Activated CD8-positive, alpha-beta memory T cell treated with anti-CD3 and anti-CD28 coated beads, Interleukin-2, amount 50 U/mL, for 4 hours (primary cell): ENCODE results near the gene KLF9.

Experiments
- DNase-seq: peaks from one replicate; pipeline ENCODE4 v3.0.0-alpha.2; 2020

The KLF9 gene

DNA sequence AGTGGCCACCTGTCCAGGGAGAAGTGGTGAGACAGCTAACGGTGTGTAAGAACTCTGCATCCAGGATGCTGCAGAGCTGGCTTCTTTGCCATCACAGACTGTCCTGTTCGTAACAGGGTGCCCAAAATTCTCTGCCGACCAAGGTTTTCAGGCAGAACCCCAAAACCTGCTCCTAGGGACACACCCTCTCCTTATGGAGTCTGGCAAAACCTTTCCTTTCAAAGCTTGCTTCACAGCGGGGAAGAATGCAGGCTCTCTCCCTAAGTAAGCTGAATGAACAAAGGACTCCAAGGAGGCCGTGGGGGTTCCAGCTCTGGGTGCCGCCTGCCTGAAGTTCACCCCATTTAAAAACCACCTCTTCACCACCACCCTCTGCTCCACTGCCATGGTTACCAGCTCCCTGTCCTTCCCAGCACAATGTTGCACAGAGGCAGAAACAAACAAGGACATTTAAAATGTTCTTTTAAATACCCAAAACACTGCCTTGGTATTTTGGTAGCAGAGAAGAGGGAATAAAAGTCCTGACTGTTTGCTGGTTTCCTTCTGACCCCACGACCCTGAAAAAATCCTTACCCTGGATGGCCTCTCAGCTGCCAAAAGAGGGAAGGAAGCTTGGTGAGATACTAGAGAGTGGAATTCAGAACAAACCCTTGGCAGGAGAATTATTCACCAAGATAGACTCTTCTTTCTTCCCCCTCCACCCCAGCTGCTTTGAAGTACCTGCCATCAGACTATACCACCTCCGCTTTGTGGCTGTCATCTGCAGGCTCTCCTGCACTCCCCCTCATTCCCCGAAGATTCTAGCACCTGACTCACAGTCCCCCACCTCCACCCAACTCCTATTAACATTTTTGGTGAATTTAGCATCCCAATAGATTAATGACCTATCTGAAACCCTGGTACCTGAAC lies 7.1 kb upstream of the KLF9 start:
- DNase-seq, result peak; percentile 64

DNA sequence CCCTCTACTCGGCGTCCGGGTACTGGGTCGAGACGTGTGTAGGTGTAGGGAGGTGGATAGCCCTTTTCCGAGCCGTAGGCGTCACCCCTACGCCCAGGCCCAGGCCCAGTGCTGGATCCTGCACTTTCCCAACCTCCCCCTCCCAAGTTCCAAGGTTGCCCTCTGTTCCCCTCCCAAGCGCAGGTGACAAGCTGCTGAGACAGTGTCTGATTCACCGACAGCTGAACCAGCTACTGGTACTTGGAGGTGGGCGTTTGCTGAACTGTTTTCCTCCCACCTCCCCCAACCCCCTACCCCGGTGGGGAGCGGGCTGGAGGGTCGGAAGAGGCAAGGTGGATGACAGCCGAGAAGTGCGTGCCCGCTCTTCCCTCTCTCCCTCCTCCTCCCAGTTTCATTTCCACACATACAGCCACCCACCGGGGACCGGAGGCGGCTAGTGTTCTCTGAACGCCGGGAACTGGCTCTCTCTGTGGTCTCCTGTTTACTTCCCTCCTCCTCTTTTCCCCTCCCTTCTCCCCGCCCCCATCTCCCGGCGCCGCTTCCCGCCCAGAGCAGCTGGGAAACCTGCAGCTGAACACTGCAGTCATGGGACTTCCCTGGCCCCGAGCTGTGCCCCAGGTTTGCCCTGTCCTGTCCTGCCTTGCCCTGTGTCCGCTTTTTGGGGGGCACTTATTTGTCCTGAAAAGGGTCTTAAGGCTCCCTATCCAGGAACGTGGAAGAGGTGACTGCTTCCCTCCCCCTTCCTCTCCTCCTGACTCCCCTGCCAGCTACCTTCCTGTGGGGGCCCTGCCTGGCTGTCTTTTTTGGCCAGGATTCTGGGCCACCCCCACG lies 6.2 kb upstream of the KLF9 start:
- peak; percentile 68 for DNase-seq

DNA sequence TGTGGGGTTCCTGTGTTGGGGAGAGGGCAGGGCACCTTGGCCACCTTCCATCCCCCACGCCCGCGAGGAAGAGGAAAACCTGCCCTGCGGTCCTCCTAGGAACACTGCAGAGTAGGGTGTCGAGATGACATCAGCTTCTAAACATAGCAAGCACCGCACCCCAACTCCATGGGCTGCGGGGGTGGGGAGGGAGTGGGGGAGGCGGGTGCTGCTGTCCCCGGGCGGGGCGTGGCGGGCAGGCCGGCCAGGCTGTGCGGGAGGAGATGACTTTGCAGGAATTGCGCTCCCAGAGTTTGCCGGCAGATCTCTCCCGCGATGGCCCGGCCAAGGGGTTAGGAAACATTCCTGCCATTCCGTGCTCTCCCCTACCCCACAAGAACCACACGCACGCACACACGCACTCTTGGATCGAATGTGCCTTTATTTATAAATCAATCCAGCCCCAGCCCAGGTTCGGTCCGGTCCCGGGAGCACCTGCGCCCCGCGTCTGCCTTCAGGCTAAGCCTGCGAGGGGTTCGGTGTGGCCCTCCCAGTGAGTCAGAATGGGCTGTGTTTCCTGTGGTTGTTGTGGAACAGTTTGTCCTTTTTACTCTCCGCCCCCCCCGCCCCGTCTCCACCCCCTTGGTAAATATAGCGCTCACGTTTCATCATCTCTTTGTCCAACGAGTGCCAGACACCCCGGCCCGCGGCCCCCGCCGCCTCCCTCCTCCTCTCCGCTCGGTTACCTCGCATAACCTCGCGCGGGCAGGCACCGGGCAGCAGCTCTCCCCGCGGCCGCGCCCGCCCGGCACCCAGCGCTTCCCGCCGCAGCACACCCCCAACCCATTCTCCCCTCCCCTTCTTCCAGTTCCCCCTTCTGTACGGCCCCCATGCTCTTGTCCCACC lies 5.3 kb upstream of the KLF9 start:
- DNase-seq, result peak; percentile 86

DNA sequence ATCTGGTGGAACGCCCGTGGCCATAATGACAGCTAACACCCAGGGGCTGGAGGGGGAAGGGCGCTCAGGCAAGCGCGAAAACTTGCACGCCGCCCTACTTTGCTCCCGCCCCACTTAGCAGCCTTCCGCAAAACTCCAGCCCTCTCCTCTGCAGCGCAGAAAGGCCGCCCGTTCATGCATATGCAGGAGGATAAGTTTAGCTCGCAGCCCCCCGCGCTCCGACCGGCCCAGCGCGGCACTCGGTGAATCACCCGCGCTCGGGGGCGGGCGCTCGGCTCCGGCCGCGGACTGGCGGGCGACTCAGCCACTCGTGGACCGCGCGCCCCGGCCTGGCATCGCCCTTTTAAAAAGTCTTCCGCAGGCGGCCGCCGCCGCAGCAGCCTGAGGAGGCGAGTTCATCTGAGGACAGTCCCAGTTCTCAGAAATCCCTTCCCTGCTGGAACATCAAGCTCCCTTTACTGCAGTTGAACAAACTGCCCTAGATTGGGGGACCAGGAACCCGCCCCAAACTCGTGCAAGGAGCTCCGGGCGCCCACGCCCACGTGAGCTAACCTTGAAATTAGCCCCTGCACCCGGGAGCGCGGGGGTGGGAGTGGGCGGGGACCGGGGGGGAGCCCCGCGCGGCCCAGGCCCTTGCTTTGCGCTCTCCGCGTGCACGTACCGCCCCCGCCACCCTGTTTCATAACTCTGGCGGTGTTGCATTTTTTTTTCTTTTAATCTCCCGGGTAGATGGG lies 4.5 kb upstream of the KLF9 start:
- peak; percentile 91 for DNase-seq

DNA sequence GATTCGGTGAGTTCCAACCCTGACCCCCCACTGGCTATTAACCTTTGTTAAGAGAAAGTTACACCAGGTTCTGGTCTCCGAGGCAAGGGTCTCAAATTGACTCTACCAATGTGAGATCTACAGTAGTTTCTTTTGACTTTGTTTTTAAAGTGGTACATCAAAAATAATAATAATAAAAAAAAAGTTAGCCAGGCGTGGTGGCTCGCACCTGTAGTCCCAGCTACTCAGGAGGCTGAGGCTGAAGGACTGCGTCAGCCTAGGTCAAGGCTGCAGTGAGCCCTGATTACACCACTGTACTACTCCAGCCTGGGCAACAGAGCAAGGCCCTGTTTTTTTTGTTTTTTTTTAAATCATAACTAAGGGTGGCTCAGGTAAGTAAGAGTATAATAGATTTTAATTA lies 1.0 kb upstream of the KLF9 start:
- no peak for DNase-seq

DNA sequence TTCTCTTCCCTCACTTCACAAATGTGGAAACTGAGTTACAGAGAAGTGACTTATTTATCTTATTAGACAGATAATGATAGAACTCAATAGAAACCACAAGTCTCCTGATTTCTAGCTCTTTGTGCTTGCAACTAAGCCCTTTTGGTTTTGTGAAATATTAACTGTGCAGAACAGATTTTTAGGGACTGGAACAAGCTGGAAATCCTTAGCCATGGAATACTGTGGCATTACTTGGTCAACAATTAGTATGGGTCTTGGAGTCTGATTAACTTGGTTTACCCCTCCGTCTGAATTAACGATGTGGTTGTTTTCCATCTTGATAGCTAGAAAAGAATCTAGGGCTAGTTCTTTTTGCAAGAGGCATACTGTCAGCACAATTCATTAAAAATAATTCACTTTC lies 584 bp upstream of the KLF9 start:
- no peak for DNase-seq

DNA sequence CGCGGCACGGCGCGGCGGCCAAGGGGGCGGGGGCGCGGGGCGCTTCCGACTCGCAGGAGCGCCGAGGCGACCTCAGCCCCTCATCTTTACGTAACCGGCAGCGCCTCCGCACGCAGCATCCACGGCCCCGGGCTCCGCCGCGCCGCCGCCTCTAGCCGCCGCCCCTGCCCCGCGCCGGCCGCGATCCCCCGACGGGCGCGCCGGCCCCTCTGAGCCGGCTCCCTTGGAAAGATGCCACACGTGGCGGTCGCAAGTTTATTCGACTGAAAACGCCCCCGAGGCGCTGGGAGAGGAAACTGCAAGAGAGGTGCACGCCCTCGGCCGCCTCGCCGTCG lies 1.0 kb downstream of the KLF9 start:
- peak; percentile 67 for DNase-seq

DNA sequence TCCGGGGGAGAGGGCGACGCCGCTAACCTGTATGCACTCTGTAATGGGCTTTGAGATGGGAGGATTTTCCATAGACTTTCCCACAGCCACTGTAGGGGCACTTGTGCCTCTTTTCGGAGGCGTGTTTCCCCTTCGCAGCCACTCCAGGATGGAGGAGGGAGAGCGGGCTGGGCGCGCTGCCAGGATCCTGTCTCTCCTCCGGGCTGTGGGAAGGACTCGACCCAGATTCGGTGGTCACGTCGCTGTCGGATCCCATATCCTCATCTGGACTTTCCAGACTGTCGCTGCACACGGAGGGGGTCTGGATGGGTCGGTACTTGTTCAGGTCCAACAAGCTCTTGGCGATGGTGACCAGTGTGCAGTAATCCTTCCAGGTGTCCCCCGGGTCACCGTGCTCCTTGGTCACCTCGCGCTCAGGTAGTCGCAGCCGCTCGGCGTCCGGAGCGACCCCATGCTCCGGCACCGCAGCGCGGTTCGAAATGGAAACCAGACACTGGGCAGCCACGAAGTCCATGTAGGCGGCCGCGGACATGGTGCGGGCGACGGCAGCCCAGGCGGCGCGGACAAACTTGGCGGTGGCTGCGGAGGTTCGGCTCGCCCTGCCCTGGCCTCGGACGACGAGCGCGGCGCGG lies 1.5 kb downstream of the KLF9 start:
- peak; percentile 31 for DNase-seq

DNA sequence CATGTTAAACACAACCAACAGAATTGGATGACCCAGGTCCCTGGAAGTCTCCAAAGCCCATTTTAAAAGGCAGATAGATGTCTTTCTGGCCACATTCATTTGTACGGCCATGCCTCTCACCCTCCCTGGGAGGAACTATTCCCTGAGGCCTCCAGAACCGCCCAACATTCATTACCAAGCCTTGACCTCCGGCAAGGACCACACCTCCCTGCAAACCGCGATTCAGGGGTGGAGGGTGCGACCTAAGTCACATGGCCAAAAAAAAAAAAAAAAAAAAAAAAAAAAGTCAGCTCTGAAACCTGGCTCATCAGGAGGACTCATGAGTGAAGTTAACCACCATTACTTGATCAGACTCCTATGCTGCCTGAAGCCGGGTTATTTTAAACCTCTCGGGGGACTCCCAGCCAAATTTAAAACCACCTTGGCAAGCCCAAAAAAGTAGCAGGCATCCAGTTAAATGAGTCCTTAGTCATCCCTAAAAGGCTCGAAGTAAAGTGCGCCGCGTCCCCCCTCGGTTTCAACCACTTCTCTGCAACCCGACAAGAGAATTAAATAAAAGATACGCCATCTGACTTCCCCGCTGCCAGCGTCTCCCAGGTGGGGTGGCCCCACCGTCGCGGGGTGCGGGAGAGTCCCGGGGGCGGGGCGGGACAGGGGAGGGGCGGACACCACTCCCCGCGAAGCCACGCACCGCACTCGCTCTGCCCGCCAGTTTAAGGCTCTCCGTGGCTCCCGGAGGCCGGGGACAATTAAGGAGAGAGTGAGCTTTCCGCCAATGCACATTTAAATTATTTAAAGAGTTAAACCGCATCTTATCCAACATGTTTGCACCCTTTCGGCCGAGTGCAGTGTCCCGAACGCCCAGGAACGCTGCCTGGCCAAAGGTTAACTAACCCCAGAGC lies 2.3 kb downstream of the KLF9 start:
- DNase-seq, result peak; percentile 67

DNA sequence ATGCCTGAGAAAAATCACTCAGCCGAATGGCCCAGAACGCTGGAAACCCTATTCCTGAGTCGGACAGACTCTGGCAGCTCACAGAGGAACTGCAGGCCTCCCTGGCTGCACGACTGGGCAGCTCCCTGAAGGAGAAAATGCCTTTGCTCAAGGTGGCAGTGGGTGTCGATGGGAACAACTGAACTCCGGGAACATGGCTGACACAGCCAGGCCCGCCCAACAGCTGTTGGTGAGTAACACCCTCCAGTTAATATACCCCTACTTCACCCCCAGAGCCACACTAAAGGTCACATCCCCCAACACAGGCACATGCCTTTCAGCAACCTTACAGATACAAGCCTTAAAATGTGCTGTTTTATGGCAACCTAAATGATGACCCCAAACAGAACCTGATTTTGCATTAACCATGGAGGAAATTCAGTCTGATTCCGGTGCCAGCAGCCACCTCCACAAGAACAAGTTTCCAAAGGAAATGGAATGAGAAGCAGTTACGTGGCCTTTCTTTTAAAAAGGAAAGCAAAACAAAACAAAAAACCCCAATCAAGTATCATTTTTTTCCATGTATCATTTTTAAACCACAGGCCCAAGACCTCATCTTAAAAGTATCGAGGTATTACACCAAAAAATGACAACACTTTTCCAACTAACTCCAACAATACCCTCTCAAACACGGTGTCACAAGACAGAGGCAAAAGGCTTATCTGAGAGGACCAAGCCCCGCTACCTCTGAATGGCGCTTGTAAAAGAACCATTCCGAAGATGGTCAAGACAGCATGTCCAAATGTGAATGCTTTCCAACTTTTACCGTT lies 3.1 kb downstream of the KLF9 start:
- peak; percentile 64 for DNase-seq

DNA sequence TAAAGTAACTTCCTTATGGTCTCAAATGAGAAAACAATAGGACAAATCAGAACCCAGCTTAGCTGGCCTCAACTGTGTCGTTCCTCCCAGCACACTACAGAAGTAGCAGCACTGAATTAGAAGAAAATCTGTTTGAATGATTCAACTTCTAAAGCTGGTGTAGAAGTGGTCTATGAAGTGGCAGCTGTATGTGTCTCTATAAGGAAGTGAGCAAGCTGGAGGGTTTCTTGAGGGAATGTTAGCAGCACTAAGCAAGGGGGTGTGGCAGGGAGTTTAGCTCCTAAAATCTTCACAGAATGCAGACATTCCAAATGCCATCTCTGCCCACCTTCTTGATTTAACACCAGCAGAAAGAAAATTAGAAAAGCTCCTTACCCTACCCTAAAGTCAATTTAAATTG lies 4.1 kb downstream of the KLF9 start:
- DNase-seq, result no peak

DNA sequence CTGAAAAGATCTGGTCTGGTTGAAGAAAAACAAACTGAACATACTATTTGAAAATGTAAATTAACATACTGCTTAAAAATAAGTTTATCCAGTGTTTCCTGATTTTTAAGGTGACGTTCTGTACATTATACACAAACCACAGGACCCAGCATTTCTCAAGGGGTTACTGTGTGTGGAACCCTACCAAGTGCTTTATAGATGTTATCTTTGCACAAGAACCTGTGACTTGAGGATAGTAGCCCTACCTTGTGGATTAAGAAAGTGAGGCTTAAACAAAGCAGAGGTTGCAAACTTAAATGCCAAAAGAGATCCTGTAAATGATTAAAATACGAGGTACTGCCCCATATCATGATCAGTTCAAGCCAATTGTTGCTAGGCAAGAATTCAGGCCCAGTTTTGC lies 4.7 kb downstream of the KLF9 start:
- no peak for DNase-seq

DNA sequence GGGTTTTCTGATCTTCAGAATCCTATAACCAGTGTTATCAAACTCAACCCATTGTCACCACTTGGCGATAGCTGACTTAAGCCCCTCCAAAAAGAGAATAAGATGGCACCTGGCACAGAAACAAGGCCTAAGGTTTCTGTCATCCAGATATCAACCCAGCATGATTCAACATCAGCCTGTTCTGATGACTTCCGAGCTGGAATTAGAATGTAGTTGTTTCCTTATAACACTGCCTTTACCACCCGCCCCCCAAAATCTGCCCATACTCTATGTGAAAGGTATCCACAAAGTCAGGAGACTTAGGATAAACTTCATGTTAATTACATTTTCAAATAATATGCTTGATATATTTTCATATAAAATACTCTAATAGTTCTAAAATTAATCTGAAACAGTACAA lies 5.2 kb downstream of the KLF9 start:
- no peak for DNase-seq

DNA sequence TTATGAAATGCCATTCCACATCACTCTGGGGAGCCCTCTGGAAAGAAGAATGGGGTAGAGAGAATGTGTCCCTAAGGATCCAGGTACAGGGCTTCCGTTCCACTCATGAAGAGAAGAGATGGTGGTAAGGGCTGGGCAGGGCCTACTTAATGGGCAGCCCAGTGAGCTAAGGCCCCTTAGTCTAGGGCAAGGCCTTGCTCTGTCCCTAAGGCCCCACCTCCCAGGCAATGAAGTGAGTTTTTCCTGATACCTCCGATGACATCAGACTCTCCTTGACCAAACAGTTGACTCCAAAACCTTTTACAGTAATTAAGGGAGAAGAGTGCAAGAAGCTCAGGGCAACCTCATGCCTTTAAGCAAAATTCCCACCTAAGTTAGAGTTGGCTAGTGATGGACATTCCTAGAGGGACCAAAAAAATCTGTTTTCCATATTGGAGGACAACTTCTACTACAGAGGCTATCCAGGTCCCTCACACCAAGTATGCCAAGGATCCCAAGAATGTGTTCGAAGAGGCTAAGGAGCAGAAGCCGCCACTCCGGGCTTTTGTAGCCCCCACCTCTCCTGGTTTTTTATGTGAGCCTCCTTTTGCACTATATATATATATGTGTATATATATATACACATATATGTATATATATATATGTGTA lies 5.9 kb downstream of the KLF9 start:
- DNase-seq, result no peak

DNA sequence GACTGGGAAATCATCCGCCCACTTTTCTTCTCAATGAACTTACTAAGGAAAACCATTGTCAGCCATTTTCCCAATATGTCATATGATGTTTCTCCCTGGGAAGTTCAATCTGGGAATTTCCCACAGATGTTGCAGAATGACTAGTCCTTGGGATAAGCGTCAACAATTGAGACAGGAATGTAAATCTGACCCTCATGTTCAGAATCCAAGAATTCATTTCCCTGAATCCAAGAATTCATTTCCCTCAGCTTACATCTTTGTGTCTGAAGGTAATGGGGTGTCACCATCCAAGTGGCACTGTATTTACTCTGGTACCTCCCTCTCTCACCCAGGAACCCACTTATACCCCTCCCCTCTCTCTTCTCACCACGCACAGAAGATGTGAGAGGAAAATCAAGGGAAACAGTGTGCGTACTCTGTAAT lies 7.4 kb downstream of the KLF9 start:
- DNase-seq, result no peak

DNA sequence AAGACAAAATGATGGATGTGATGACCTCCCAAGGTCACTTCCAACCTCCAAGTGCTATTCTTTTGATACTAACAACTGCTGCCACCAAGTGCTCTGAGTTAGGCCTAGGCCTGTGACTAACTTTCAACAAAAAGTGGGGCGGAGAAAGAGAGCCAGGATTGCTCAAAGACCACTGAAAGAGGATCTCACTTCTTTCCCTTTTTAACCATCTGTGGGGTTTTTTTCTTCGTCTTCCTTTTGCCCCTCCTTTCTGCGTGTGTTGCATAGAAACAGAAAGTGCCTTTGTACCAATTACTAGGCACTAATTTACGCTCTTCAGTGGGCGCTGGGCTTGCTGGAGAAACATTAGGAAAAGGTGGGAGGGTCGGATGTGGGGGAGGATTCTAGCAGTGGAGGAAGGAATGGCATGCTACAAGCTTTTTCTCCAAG lies 8.0 kb downstream of the KLF9 start:
- peak; percentile 22 for DNase-seq

DNA sequence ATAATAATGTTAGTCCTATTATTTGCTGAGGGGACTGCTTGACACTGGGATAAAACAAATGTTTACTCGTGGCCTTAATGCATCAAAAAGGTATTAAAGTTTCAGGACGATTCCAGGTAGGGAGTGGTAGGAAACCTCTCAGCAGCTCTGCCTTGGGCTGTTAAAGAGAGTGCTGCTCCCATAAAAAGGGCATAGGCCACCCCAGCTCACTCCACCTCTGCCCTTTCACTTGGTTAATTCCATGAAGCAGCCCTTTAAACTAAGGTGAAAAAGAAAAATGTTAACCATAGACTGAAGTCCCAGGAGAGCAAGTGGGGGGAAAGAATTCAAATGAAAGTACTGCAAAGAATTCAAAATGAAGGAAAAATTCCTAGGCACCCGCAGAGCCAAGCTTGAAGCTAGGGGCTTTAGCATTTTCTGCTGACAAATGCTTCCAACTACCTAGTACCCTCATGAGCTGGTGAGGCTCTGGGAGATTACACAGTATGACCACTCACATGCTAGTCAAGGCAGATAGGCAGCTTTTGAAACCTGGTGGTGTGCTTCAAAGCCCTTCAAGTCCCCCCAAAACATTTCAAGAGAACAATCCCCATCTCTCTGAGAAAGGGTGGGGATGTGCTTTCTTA lies 8.5 kb downstream of the KLF9 start:
- no peak for DNase-seq

DNA sequence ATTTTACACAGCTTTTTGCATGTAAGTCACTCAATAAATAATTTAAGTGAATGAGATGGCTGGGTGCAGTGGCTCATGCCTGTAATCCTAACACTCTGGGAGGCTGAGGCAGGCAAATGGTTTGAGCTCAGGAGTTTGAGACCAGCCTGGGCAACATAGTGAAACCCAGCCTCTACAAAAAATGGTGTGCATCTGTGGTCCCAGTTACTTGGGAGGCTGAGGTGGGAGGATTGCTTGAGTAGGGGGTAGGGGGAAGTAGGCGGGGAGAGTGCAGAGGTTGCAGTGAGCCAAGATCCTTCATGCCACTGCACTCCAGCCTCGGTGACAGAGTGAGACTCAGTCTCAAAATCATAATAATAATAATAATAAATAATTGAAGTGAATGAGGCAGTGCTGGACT lies 10.2 kb downstream of the KLF9 start:
- no peak for DNase-seq

DNA sequence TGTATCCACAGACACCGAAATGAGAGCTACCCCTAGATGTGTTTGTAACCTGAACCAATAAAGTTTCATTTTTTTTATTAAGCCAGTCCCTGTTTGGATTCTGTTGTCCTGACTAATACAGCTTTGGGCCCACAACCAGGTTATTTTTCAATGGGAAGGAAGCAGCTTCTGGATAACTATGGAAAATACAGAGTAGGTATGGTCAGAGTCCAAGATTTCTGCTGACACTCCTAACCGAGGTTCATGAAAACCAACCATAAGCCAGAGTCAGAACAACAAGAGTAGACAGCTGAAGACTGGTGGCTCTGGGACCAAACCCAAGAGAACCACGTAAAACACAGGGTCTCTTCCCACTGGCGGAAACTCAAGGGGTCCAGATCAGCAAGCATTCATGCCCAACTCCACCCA lies 10.8 kb downstream of the KLF9 start:
- DNase-seq, result no peak
